RWPE2 (cell line): Measurements from ENCODE around the gene NAA35.

Source experiments
- ATAC-seq: fragments of 200-7000 bp; cut with Tn5 transposase; 3 replicates; pipeline ENCODE4 v1.9.1; 2021; ENCODE audit warnings: low read depth
- DNase-seq: peaks from one replicate; pipeline ENCODE4 v3.0.0-alpha.2; 2020; ENCODE audit warnings: low spot score
- H3K27ac ChIP-seq: fragments of 450-650 bp; 2 replicates; pipeline ENCODE4 v1.5.1; 2017; ENCODE audit warnings: mild to moderate bottlenecking; ENCODE audit not compliant: poor library complexity, severe bottlenecking
- H3K27me3 ChIP-seq: fragments of 250-450 bp; sonication (Bioruptor Pico); 2 replicates; pipeline ENCODE4 v1.5.1; 2021; ENCODE audit warnings: mild to moderate bottlenecking, moderate library complexity; ENCODE audit not compliant: insufficient read depth, poor library complexity, severe bottlenecking
- H3K36me3 ChIP-seq: fragments of 250-450 bp; sonication (Bioruptor Pico); 2 replicates; pipeline ENCODE4 v1.5.1; 2020; ENCODE audit warnings: low read depth, mild to moderate bottlenecking, moderate library complexity
- H3K4me1 ChIP-seq: fragments of 250-450 bp; sonication (Bioruptor Pico); 2 replicates; pipeline ENCODE4 v1.5.1; 2021; ENCODE audit warnings: mild to moderate bottlenecking, moderate library complexity; ENCODE audit not compliant: insufficient read depth, poor library complexity, severe bottlenecking
- H3K4me3 ChIP-seq: fragments of 250-450 bp; sonication (Bioruptor Pico); 2 replicates; pipeline ENCODE4 v1.5.1; 2021; ENCODE audit warnings: mild to moderate bottlenecking, moderate library complexity; ENCODE audit not compliant: severe bottlenecking
- H3K9me3 ChIP-seq: fragments of 250-450 bp; sonication (Bioruptor Pico); 2 replicates; pipeline ENCODE4 v1.5.1; 2021; ENCODE audit warnings: mild to moderate bottlenecking, moderate library complexity; ENCODE audit not compliant: severe bottlenecking
- CTCF ChIP-seq: fragments of 450-650 bp; IDR thresholded peaks from one replicate; pipeline ENCODE4 v1.5.1; 2017; ENCODE audit warnings: mild to moderate bottlenecking, moderate library complexity; ENCODE audit not compliant: poor library complexity, severe bottlenecking

Gene NAA35

DNA sequence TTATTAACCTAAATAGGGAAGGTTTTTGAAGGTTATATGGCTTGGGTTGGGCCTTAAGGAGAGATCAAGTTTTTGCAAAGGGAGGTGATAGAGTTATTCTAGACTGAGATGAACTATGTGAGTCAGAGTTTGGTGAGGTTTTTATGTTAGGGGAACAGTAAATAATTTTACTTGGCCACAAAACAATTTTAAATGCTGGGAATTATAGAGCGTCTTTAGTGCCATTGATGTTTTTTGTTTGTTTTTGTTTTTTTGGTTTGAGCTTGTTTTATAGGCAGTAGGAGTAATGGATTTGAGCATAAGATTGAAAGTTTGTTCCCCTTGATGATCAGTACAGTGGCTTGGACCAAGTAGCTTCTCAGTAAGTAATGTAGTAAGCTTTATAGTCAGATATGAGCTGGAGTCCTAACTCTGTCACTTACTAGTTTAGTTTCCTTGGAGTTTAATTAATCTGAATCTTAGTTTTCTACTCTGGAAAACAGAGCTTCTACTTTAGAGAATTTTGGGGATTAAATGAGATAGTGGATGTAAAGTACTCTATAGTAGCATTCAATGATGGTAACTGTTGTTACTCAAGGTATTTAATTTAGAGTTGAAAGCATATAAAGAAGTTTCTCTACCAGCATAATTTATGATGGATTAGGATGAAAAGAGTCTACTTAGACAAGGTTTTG lies 2.9 kb downstream of the NAA35 start:
- Histone ChIP-seq H3K27ac (no peak overlapping the region), H3K27me3 (no peaks in the 10 kb centered on the region), H3K4me1 (peaks cover 14% of the 10 kb centered on the region), H3K4me3 (no peak overlapping the region), H3K9me3 (no peaks in the 10 kb centered on the region), H3K36me3 (peaks cover 68% of the 10 kb centered on the region)
- ATAC-seq (no peak), DNase-seq (no peak)
- TF ChIP-seq CTCF = no peak

- TF ChIP-seq CTCF = no peak
- H3K4me3 ChIP-seq = no peak overlapping the region
- H3K27ac ChIP-seq = no peak overlapping the region
- no peak for DNase-seq
- no peak for ATAC-seq
- H3K9me3 ChIP-seq = no peaks in the 10 kb centered on the region
- peaks cover 17% of the 10 kb centered on the region for H3K4me1 ChIP-seq
- H3K27me3 ChIP-seq = no peaks in the 10 kb centered on the region
- peaks cover 76% of the 10 kb centered on the region for H3K36me3 ChIP-seq
These were observed 3.7 kb downstream of the NAA35 start for GRCh38 chr9:85944672-85945071.

DNA sequence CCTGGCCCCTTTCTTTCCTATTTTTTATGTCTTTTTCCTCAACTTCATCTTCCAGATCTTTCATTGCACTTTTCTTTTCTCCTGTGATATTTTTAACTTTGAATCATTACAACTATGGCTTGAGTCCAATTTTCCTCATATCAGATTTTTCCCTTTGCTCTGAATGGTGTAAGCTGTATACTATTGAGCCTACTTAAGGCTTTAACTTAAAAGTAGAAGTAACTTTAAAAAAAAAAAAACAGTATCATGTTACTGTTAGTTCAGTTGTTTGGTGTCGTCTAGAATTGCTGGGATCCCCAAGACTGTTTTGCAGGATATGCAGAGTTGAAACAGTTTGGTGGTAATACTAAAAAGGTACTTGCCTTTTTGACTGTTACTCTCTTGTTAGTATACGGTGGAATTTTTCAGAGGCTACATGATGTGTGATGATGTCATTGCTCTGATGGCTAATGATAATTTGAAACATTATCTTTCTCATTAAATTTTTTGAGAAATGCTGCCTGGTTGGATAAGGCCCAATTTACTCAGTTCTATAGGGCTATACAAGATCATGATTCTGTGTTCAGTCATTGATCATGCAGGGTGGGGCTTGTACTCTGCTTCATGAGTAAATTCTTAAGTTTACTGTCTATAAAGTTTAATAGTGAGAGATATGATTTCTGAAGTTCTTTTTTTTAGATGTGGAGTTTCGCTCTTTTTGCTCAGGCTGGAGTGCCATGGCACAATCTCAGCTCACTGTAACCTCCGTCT lies 8.8 kb downstream of the NAA35 start:
- peaks cover 7% of the 10 kb centered on the region for H3K4me1 ChIP-seq
- H3K27ac ChIP-seq = no peak overlapping the region
- ATAC-seq (no peak), DNase-seq (no peak)
- peaks cover 70% of the 10 kb centered on the region for H3K36me3 ChIP-seq
- no peaks in the 10 kb centered on the region for H3K9me3 ChIP-seq
- no peak overlapping the region for H3K4me3 ChIP-seq
- H3K27me3 ChIP-seq = no peaks in the 10 kb centered on the region
- no peak for TF ChIP-seq CTCF

- no peak for DNase-seq
- no peak for ATAC-seq
- H3K36me3 ChIP-seq = peaks cover 69% of the 10 kb centered on the region
- H3K9me3 ChIP-seq = no peaks in the 10 kb centered on the region
- no peaks in the 10 kb centered on the region for H3K4me1 ChIP-seq
- no peak overlapping the region for H3K4me3 ChIP-seq
- H3K27me3 ChIP-seq = no peaks in the 10 kb centered on the region
- no peak for TF ChIP-seq CTCF
- H3K27ac ChIP-seq = no peak overlapping the region
These were observed 19.0 kb downstream of the NAA35 start for GRCh38 chr9:85959955-85960354.

DNA sequence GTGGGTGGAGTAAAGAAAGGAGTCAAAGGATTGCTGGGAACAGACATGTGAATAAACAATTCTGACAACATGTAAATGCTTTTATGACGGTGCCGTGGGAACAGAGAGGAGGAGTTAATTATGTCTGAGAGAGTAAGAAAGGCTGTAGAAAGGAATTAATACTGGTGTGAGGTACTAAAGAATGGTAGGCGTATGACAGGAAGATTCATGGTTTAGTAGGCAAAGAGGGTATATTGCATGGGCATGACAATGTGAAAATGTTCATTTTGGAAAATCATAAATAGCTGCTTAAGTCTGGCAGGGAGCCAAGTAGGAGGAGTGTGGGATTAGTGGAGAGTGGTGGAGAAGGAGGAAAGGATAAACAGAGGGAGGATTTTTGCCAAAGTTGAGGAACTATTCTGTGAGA lies 19.7 kb downstream of the NAA35 start:
- Histone ChIP-seq H3K27me3 (no peaks in the 10 kb centered on the region), H3K4me1 (no peaks in the 10 kb centered on the region), H3K27ac (no peak overlapping the region), H3K9me3 (no peaks in the 10 kb centered on the region), H3K4me3 (no peak overlapping the region), H3K36me3 (peaks cover 75% of the 10 kb centered on the region)
- no peak for TF ChIP-seq CTCF
- ATAC-seq (no peak), DNase-seq (no peak)
